ENCODE data around the gene CHD9NB.

DNA sequence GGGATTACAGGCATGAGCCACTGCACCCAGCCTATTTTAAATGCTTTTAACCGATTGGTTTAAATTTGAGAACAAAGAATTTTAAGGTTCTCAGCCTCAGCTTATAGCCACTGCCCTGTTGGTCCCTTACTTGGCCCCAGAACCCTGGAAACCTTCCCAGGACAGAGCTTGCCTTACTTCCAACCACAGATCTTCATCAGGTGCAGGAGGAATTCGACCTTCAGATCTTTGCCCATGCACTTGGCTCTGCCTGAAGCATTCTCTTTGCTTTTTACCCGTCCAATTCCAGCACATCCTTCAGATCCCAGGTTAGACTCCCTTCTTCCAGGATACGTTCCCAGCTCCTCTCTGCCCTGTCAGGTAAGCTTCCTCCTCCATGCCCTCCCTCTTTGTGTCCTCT lies 29.8 kb upstream of the CHD9NB start:
- TF ChIP-seq, protein P1, sequence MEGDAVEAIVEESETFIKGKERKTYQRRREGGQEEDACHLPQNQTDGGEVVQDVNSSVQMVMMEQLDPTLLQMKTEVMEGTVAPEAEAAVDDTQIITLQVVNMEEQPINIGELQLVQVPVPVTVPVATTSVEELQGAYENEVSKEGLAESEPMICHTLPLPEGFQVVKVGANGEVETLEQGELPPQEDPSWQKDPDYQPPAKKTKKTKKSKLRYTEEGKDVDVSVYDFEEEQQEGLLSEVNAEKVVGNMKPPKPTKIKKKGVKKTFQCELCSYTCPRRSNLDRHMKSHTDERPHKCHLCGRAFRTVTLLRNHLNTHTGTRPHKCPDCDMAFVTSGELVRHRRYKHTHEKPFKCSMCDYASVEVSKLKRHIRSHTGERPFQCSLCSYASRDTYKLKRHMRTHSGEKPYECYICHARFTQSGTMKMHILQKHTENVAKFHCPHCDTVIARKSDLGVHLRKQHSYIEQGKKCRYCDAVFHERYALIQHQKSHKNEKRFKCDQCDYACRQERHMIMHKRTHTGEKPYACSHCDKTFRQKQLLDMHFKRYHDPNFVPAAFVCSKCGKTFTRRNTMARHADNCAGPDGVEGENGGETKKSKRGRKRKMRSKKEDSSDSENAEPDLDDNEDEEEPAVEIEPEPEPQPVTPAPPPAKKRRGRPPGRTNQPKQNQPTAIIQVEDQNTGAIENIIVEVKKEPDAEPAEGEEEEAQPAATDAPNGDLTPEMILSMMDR (IDR thresholded peaks at IDR 0.05), result no peak
- no peak for TF ChIP-seq POLR2A (IDR thresholded peaks at IDR 0.05)

Data from body of pancreas (tissue), 4 donors.